ENCODE data around the gene RC3H2.
"Not testable (repeated sequence)": the region's sequence is repeated elsewhere in the genome, so short reads cannot be mapped to it uniquely, and the experiment has no call there.

RC3H2 gene

DNA sequence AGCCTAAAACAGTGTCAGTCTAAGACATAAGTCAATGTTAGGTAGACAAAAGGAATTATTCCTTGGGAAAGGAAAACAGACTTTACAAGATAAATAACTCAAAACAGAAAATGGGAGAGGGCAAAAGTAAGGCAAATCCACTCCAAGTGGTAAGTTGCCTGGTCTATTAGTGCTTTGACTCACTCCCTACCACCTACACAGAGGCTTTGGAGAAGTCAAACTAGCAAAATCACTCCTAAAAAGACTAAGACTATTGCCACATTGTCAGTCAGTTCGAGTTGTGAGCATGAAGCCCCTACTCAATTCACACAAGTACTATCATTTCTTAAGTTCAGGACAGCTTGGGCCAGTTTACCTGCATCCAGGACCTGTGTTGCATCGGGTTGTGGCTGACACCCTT, 13.2 kb upstream of the RC3H2 start:
- DNase-seq (ENCODE audit: low read depth): no peak
- no peak overlapping the region for H3K4me3 ChIP-seq (ENCODE audit: low read length)
- TF ChIP-seq, protein P1, sequence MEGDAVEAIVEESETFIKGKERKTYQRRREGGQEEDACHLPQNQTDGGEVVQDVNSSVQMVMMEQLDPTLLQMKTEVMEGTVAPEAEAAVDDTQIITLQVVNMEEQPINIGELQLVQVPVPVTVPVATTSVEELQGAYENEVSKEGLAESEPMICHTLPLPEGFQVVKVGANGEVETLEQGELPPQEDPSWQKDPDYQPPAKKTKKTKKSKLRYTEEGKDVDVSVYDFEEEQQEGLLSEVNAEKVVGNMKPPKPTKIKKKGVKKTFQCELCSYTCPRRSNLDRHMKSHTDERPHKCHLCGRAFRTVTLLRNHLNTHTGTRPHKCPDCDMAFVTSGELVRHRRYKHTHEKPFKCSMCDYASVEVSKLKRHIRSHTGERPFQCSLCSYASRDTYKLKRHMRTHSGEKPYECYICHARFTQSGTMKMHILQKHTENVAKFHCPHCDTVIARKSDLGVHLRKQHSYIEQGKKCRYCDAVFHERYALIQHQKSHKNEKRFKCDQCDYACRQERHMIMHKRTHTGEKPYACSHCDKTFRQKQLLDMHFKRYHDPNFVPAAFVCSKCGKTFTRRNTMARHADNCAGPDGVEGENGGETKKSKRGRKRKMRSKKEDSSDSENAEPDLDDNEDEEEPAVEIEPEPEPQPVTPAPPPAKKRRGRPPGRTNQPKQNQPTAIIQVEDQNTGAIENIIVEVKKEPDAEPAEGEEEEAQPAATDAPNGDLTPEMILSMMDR (conservative IDR thresholded peaks at IDR 0.05; ENCODE audit: low read length): no peak

DNA sequence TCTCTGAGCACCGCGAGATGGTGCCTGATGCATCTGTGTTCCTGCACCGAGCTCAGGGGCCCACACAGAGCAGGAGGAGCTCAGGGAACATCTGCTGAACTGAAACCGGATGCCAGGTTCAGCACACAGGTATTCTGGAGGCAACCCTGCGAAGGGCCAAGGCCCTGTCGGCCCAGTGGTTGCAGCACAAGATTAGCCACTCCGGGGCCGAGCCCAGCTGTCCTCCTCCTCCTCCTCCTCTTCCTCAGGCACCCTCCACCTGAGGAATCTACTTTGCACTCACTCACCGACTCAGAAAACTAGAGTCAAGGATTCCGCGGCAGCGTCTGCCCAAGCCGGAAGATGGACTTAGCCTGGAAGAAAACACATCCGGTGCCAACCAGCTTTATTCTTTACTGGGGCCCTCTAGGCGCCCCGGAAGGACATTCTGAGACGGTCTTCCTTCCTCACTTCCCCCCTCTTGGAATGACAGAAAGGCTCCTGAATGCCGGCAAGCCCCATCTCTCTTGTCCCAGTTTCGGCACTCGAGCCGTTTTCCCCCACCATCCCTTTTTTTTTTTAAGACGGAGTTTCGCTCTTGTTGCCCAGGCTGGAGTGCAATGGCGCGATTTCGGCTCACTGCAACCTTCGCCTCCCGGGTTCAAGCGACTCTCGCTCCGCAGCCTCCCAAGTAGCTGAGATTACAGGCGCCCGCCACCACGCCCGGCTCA, 8.0 kb upstream of the RC3H2 start, which contains the start of gene ZBTB6:
Gene ZBTB6, minus strand, starts transcription at position 360 of the 710 bp plus-strand sequence. CDS start 1,251 bp downstream, outside the sequence.
- DNase-seq (ENCODE audit: low read depth): peak; percentile 82
- TF ChIP-seq, protein P1 (conservative IDR thresholded peaks at IDR 0.05; ENCODE audit: low read length): no peak; the same call in 1 of the 2 replicates

DNA sequence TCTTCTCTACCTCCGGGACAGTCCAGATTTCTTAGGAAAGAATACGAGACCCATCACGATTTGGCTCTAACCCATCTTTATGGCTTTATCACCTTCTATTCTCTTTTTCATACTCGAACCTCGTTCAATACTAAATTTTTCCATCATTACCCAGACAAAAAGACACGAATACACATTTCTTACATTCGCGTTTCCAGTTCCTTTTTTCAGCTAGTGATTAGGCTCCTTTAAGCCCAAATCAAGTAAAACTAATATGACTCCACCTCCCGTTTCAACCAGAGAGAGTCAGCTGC, 7.5 kb upstream of the RC3H2 start:
- DNase-seq (ENCODE audit: low read depth): no peak
- TF ChIP-seq, protein P1 (conservative IDR thresholded peaks at IDR 0.05; ENCODE audit: low read length): no peak

More for the DNA sequence above, 8.0 kb upstream of the RC3H2 start, which contains the start of gene ZBTB6:
- peak within 1 kb of the TSS; percentile 91 for H3K4me3 ChIP-seq (ENCODE audit: low read length)

DNA sequence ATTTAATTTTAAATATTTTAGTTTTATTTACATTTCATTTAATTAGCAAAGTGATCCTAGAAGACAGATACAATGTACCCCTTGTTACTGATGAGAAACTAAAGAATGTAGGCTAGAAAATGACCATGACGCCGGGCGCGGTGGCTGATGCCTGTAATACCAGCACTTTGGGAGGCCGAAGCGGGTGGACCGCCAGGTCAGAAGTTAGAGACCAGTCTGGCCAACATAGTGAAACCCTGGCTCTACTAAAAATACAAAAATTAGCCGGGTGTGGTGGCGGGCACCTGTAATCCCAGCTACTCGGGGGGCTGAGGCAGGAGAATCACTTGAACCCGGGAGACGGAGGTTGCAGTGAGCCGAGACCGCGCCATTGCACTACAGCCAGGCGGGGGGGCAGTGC, 963 bp upstream of the RC3H2 start:
- not testable (repeated sequence) for DNase-seq (ENCODE audit: low read depth); H3K4me3 ChIP-seq (ENCODE audit: low read length)

More for the DNA sequence above, 7.5 kb upstream of the RC3H2 start:
- peak overlapping the region; percentile 91 for H3K4me3 ChIP-seq (ENCODE audit: low read length)

DNA sequence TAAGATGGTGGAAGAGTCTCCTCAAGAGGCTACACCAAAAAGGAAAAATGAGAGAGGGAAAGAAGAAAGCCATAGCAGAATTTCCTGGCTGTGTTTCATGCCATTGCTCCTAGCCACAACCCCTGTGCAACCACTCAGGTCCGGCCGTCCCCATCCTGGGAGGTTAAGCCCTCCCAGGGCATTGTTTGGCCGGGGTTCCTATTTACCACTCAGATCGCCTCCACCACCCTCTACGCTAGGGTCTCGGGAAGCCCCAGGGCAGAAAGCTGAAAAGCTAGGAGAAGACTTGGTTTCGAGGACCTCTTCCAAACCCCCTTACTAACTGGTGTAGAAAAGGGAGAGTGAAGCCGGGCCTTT, 715 bp downstream of the RC3H2 start:
- peak; percentile 41 for DNase-seq (ENCODE audit: low read depth)
- H3K4me3 ChIP-seq (ENCODE audit: low read length): peak overlapping the region; percentile 85
- TF ChIP-seq, protein P1 (conservative IDR thresholded peaks at IDR 0.05; ENCODE audit: low read length): no peak

DNA sequence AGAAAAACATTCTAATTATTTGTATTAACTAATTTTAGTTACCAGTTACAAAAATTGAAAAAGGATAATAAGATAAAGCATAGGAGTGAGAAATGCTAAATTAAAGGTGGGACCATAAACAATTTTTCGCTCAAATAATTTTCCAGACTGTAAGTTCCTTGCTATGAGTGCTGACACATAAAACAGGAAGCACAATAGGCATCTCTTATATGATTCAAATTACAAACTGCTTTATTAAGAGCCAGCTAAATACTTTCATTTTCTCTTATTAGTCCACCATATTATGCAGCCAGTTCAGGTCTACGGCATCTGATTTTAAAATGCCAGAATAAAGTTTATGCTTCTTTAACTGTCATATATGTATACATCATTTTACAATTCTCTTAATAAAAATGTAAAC, 4.4 kb downstream of the RC3H2 start:
- peak; percentile 23 for DNase-seq (ENCODE audit: low read depth)
- H3K4me3 ChIP-seq (ENCODE audit: low read length): peak overlapping the region; percentile 28
- TF ChIP-seq, protein P1 (conservative IDR thresholded peaks at IDR 0.05; ENCODE audit: low read length): no peak

DNA sequence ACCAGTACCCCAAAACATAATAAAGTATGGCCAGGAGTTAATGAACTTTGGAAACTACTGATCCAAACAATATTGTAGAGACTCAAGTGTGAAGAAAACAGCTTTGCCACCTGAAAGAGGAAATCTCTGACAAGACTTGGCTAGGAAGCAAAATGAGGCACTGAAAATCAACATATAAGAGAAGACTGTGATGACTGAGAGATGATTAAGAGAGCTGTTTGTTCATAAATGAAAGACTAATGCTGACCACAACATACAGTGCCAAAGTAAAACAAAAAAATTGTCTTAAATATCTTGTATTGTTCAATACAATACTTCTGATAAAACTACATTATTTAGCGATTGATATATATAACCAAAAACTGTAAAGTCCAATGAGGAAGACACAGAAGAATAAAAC, 7.2 kb downstream of the RC3H2 start:
- TF ChIP-seq, protein P1 (conservative IDR thresholded peaks at IDR 0.05; ENCODE audit: low read length): no peak

More for the DNA sequence above, 7.2 kb downstream of the RC3H2 start:
- H3K4me3 ChIP-seq (ENCODE audit: low read length): no peak overlapping the region
- DNase-seq (ENCODE audit: low read depth): peak; percentile 9
